ENCODE measurements around the gene LDAH.
A peak's percentile ranks its signal among the peaks of the same experiment; 100 is the strongest.

The LDAH gene

GRCh38 chr2:20638646-20639430, 184.1 kb downstream of the LDAH start:
- no peak overlapping the region for H3K4me3 ChIP-seq (replicated peaks in 1 of 2; ENCODE audit: low read depth in 2 of 2, low read length in 2 of 2)
- no peak for TF ChIP-seq CTCF (IDR thresholded peaks at IDR 0.05; ENCODE audit: low read depth, low read length)
- no peak for DNase-seq (ENCODE audit: low read depth in 2 of 2)

- no peak for DNase-seq (ENCODE audit: low read depth in 2 of 2)
- H3K4me3 ChIP-seq (replicated peaks in 1 of 2; ENCODE audit: low read depth in 2 of 2, low read length in 2 of 2): no peak overlapping the region
- TF ChIP-seq CTCF (IDR thresholded peaks at IDR 0.05; ENCODE audit: low read depth, low read length): no peak
Measured at GRCh38 chr2:20638014-20638413, 184.9 kb downstream of the LDAH start.

- no peak for TF ChIP-seq CTCF (IDR thresholded peaks at IDR 0.05; ENCODE audit: low read depth, low read length)
- no peak for DNase-seq (ENCODE audit: low read depth in 2 of 2)
- H3K4me3 ChIP-seq (replicated peaks in 1 of 2; ENCODE audit: low read depth in 2 of 2, low read length in 2 of 2): no peak overlapping the region
Measured at GRCh38 chr2:20637147-20637546, 185.8 kb downstream of the LDAH start.

- DNase-seq (ENCODE audit: low read depth in 2 of 2): peak; percentile 80 to 86
- TF ChIP-seq CTCF (IDR thresholded peaks at IDR 0.05; ENCODE audit: low read depth, low read length): peak; percentile 97
- no peak overlapping the region for H3K4me3 ChIP-seq (replicated peaks in 1 of 2; ENCODE audit: low read depth in 2 of 2, low read length in 2 of 2)
Measured at GRCh38 chr2:20635675-20636584, 187.0 kb downstream of the LDAH start.

- no peak for DNase-seq (ENCODE audit: low read depth in 2 of 2)
- TF ChIP-seq CTCF (IDR thresholded peaks at IDR 0.05; ENCODE audit: low read depth, low read length): no peak
- H3K4me3 ChIP-seq (replicated peaks in 1 of 2; ENCODE audit: low read depth in 2 of 2, low read length in 2 of 2): no peak overlapping the region
Measured at GRCh38 chr2:20635113-20635510, 187.8 kb downstream of the LDAH start.

GRCh38 chr2:20634507-20635112, 188.3 kb downstream of the LDAH start:
- DNase-seq (ENCODE audit: low read depth in 2 of 2): peak; percentile 74 to 82
- TF ChIP-seq CTCF (IDR thresholded peaks at IDR 0.05; ENCODE audit: low read depth, low read length): no peak
- H3K4me3 ChIP-seq (replicated peaks in 1 of 2; ENCODE audit: low read depth in 2 of 2, low read length in 2 of 2): no peak overlapping the region

Data from cardiac fibroblast (primary cell).